ENCODE measurements around the gene PRDM2. TPM values are rescaled to one million over a fixed set of nuclear protein-coding genes. Genes with fewer than 3 reads are reported as not detected.

Gene PRDM2
- total and polyA plus RNA-seq, 2 experiments from 2014 or later: 9.7 to 15.1 TPM

GRCh38 chr1:13817906-13818305 is 117.9 kb downstream of the PRDM2 start:
- H2AFZ ChIP-seq: no peak overlapping the region
- H3K27me3 ChIP-seq (replicated peaks; ENCODE audit: insufficient read depth): no peaks in the 10 kb centered on the region
- H3K4me3 ChIP-seq: no peak overlapping the region
- no peak for DNase-seq
- H3K9ac ChIP-seq: no peak overlapping the region
- H3K36me3 ChIP-seq (ENCODE audit: low read depth): no peaks in the 10 kb centered on the region
- H3F3A ChIP-seq (ENCODE audit: insufficient read depth): no peaks in the 10 kb centered on the region
- 84 to 89% methylated on average over 6 of the region's 6 CpGs for WGBS, 2 experiments (ENCODE audit: low coverage in 1 of 2, low lambda C conversion rate in 2 of 2, missing lambda C conversion rate in 2 of 2)
- H3K27ac ChIP-seq: no peak overlapping the region
- H3K4me1 ChIP-seq (ENCODE audit: insufficient read depth): no peaks in the 10 kb centered on the region
- no peaks in the 10 kb centered on the region for H4K20me1 ChIP-seq (ENCODE audit: insufficient read depth)
- in situ Hi-C loops (cut with MboI): no loop called here
- no peak overlapping the region for H3K4me2 ChIP-seq (ENCODE audit: unreplicated experiment)
- no peaks in the 10 kb centered on the region for H3K9me3 ChIP-seq (ENCODE audit: low read depth)
- no peak for TF ChIP-seq EZH2 (IDR thresholded peaks at IDR 0.05; ENCODE audit: insufficient read depth, poor library complexity, severe bottlenecking)
- TF ChIP-seq EZH2phosphoT487 (IDR thresholded peaks at IDR 0.05; ENCODE audit: insufficient read depth, low read depth): no peak
- no peaks in the 10 kb centered on the region for H3K9me2 ChIP-seq (ENCODE audit: insufficient read depth)
- H3K79me2 ChIP-seq (ENCODE audit: insufficient read depth): no peaks in the 10 kb centered on the region

GRCh38 chr1:13818926-13819325 is 118.9 kb downstream of the PRDM2 start:
- no peak overlapping the region for H3K4me3 ChIP-seq
- in situ Hi-C loops (cut with MboI): no loop called here
- TF ChIP-seq EZH2phosphoT487 (IDR thresholded peaks at IDR 0.05; ENCODE audit: insufficient read depth, low read depth) (no peak), EZH2 (IDR thresholded peaks at IDR 0.05; ENCODE audit: insufficient read depth, poor library complexity, severe bottlenecking) (no peak)
- no peak overlapping the region for H3K4me2 ChIP-seq (ENCODE audit: unreplicated experiment)
- H3K9me3 ChIP-seq (ENCODE audit: low read depth): no peaks in the 10 kb centered on the region
- H4K20me1 ChIP-seq (ENCODE audit: insufficient read depth): no peaks in the 10 kb centered on the region
- H3K27ac ChIP-seq: no peak overlapping the region
- H3K9me2 ChIP-seq (ENCODE audit: insufficient read depth): no peaks in the 10 kb centered on the region
- H3F3A ChIP-seq (ENCODE audit: insufficient read depth): no peaks in the 10 kb centered on the region
- WGBS, 2 experiments (ENCODE audit: low coverage in 1 of 2, low lambda C conversion rate in 2 of 2, missing lambda C conversion rate in 2 of 2): 86 to 88% methylated on average over 7 of the region's 7 CpGs
- no peaks in the 10 kb centered on the region for H3K4me1 ChIP-seq (ENCODE audit: insufficient read depth)
- no peak overlapping the region for H3K9ac ChIP-seq
- no peaks in the 10 kb centered on the region for H3K27me3 ChIP-seq (replicated peaks; ENCODE audit: insufficient read depth)
- no peak overlapping the region for H2AFZ ChIP-seq
- no peak for DNase-seq
- no peaks in the 10 kb centered on the region for H3K36me3 ChIP-seq (ENCODE audit: low read depth)
- H3K79me2 ChIP-seq (ENCODE audit: insufficient read depth): no peaks in the 10 kb centered on the region

GRCh38 chr1:13819642-13820041 is 119.7 kb downstream of the PRDM2 start:
- 63 to 68% methylated on average over 5 of the region's 5 CpGs for WGBS, 2 experiments (ENCODE audit: low coverage in 1 of 2, low lambda C conversion rate in 2 of 2, missing lambda C conversion rate in 2 of 2)
- in situ Hi-C loops (cut with MboI): no loop called here
- Histone ChIP-seq H3K4me1 (ENCODE audit: insufficient read depth) (no peaks in the 10 kb centered on the region), H3K4me2 (ENCODE audit: unreplicated experiment) (no peak overlapping the region), H3K9me2 (ENCODE audit: insufficient read depth) (no peaks in the 10 kb centered on the region), H3K27me3 (replicated peaks; ENCODE audit: insufficient read depth) (no peaks in the 10 kb centered on the region), H3K9me3 (ENCODE audit: low read depth) (no peaks in the 10 kb centered on the region), H2AFZ (no peak overlapping the region), H3F3A (ENCODE audit: insufficient read depth) (no peaks in the 10 kb centered on the region), H3K79me2 (ENCODE audit: insufficient read depth) (no peaks in the 10 kb centered on the region), H3K36me3 (ENCODE audit: low read depth) (no peaks in the 10 kb centered on the region), H3K9ac (no peak overlapping the region), H3K4me3 (no peak overlapping the region), H4K20me1 (ENCODE audit: insufficient read depth) (no peaks in the 10 kb centered on the region), H3K27ac (no peak overlapping the region)
- DNase-seq: no peak
- TF ChIP-seq EZH2 (IDR thresholded peaks at IDR 0.05; ENCODE audit: insufficient read depth, poor library complexity, severe bottlenecking): no peak

GRCh38 chr1:13820055-13820454 is 120.1 kb downstream of the PRDM2 start:
- no peak for TF ChIP-seq EZH2phosphoT487 (IDR thresholded peaks at IDR 0.05; ENCODE audit: insufficient read depth, low read depth)
- TF ChIP-seq EZH2 (IDR thresholded peaks at IDR 0.05; ENCODE audit: insufficient read depth, poor library complexity, severe bottlenecking): no peak
- Histone ChIP-seq H2AFZ (no peak overlapping the region), H3K4me3 (no peak overlapping the region), H3K4me1 (ENCODE audit: insufficient read depth) (no peaks in the 10 kb centered on the region), H3K27ac (no peak overlapping the region), H4K20me1 (ENCODE audit: insufficient read depth) (no peaks in the 10 kb centered on the region), H3K27me3 (replicated peaks; ENCODE audit: insufficient read depth) (no peaks in the 10 kb centered on the region), H3K4me2 (ENCODE audit: unreplicated experiment) (no peak overlapping the region), H3K79me2 (ENCODE audit: insufficient read depth) (no peaks in the 10 kb centered on the region), H3K9ac (no peak overlapping the region), H3K9me3 (ENCODE audit: low read depth) (no peaks in the 10 kb centered on the region), H3F3A (ENCODE audit: insufficient read depth) (no peaks in the 10 kb centered on the region), H3K36me3 (ENCODE audit: low read depth) (no peaks in the 10 kb centered on the region), H3K9me2 (ENCODE audit: insufficient read depth) (no peaks in the 10 kb centered on the region)
- 92 to 93% methylated on average over 13 of the region's 13 CpGs for WGBS, 2 experiments (ENCODE audit: low coverage in 1 of 2, low lambda C conversion rate in 2 of 2, missing lambda C conversion rate in 2 of 2)
- in situ Hi-C loops (cut with MboI): no loop called here
- no peak for DNase-seq

- no peaks in the 10 kb centered on the region for H3K79me2 ChIP-seq (ENCODE audit: insufficient read depth)
- no peak overlapping the region for H2AFZ ChIP-seq
- H3K4me2 ChIP-seq (ENCODE audit: unreplicated experiment): no peak overlapping the region
- H3K27ac ChIP-seq: no peak overlapping the region
- H3K36me3 ChIP-seq (ENCODE audit: low read depth): no peaks in the 10 kb centered on the region
- no peak overlapping the region for H3K9ac ChIP-seq
- WGBS, 2 experiments (ENCODE audit: low coverage in 1 of 2, low lambda C conversion rate in 2 of 2, missing lambda C conversion rate in 2 of 2): 98 to 100% methylated on average over 8 of the region's 8 CpGs
- DNase-seq: no peak
- H3F3A ChIP-seq (ENCODE audit: insufficient read depth): no peaks in the 10 kb centered on the region
- H3K9me2 ChIP-seq (ENCODE audit: insufficient read depth): no peaks in the 10 kb centered on the region
- TF ChIP-seq EZH2 (IDR thresholded peaks at IDR 0.05; ENCODE audit: insufficient read depth, poor library complexity, severe bottlenecking) (no peak), EZH2phosphoT487 (IDR thresholded peaks at IDR 0.05; ENCODE audit: insufficient read depth, low read depth) (no peak)
- no peaks in the 10 kb centered on the region for H3K9me3 ChIP-seq (ENCODE audit: low read depth)
- H3K4me1 ChIP-seq (ENCODE audit: insufficient read depth): no peaks in the 10 kb centered on the region
- H3K4me3 ChIP-seq: no peak overlapping the region
- H4K20me1 ChIP-seq (ENCODE audit: insufficient read depth): no peaks in the 10 kb centered on the region
- in situ Hi-C loops (cut with MboI): no loop called here
- H3K27me3 ChIP-seq (replicated peaks; ENCODE audit: insufficient read depth): no peaks in the 10 kb centered on the region
Observed at GRCh38 chr1:13820456-13820855, 120.5 kb downstream of the PRDM2 start.
